Keratinocyte (primary cell): ENCODE results near the gene MOSMO. TPM values are rescaled to one million over a fixed set of nuclear protein-coding genes. Genes with fewer than 3 reads are reported as not detected.

Experiments
- DNase-seq: peaks from one replicate; pipeline ENCODE4 v3.0.0-alpha.2; 2011; ENCODE audit warnings: low read depth, missing footprints, low spot score
- FAIRE-seq: peaks from 2 replicates; lab custom pipeline; 2011; peaks lifted over from hg19 to GRCh38; lab: Jason Lieb, UNC
- H2AFZ ChIP-seq: 2 replicates; pipeline ENCODE4 v1.6.0; 2012; ENCODE audit warnings: low read length, control low read depth, inconsistent platforms; ENCODE audit not compliant: control insufficient read depth
- H3K27ac ChIP-seq: 2 replicates; pipeline ENCODE4 v1.5.1; 2011; ENCODE audit warnings: low read length; ENCODE audit not compliant: control insufficient read depth, insufficient read depth
- H3K27me3 ChIP-seq: 3 replicates; pipeline ENCODE4 v1.6.0; 2011; ENCODE audit warnings: low read length; ENCODE audit not compliant: control insufficient read depth, insufficient read depth; ENCODE audit errors: extremely low read depth
- H3K36me3 ChIP-seq, 2 experiments: 2 replicates in 1 of 2; 3 replicates in 1 of 2; pipeline ENCODE4 v1.5.1; 2011; ENCODE audit warnings: low read length in 2 of 2, mild to moderate bottlenecking in 1 of 2; ENCODE audit not compliant: control insufficient read depth in 2 of 2, insufficient read depth in 2 of 2; ENCODE audit errors: extremely low read depth in 1 of 2
- H3K4me1 ChIP-seq: 3 replicates; pipeline ENCODE4 v1.5.1; 2011; ENCODE audit warnings: low read length; ENCODE audit not compliant: control insufficient read depth, insufficient read depth; ENCODE audit errors: extremely low read depth
- H3K4me2 ChIP-seq: 3 replicates; pipeline ENCODE4 v1.6.0; 2011; ENCODE audit warnings: low read depth, low read length; ENCODE audit not compliant: control insufficient read depth, insufficient read depth; ENCODE audit errors: extremely low read depth
- H3K4me3 ChIP-seq, 3 experiments: fragments of 200-600 bp in 1 of 3; sonication (generic) in 1 of 3; 2 replicates in 2 of 3; 3 replicates in 1 of 3; pipeline ENCODE4 v1.5.1; 2011 to 2016; ENCODE audit warnings: low read length in 3 of 3, mild to moderate bottlenecking in 3 of 3, control low read depth in 2 of 3, inconsistent platforms in 1 of 3, low read depth in 1 of 3, mixed read lengths in 1 of 3, mixed run types in 1 of 3, moderate library complexity in 1 of 3; ENCODE audit not compliant: control insufficient read depth in 2 of 3, insufficient read depth in 2 of 3; ENCODE audit errors: extremely low read depth in 1 of 3
- H3K79me2 ChIP-seq: 2 replicates; pipeline ENCODE4 v1.6.0; 2012; ENCODE audit warnings: low read length; ENCODE audit not compliant: control insufficient read depth, insufficient read depth
- H3K9ac ChIP-seq: 3 replicates; pipeline ENCODE4 v1.6.0; 2011; ENCODE audit warnings: low read length; ENCODE audit not compliant: control insufficient read depth, insufficient read depth; ENCODE audit errors: extremely low read depth
- H3K9me1 ChIP-seq: 3 replicates; pipeline ENCODE4 v1.6.0; 2011; ENCODE audit warnings: low read length; ENCODE audit not compliant: control insufficient read depth, insufficient read depth; ENCODE audit errors: extremely low read depth
- H3K9me3 ChIP-seq: 2 replicates; pipeline ENCODE4 v1.5.1; 2012; ENCODE audit warnings: low read depth, low read length; ENCODE audit not compliant: control insufficient read depth
- H4K20me1 ChIP-seq: 3 replicates; pipeline ENCODE4 v1.6.0; 2011; ENCODE audit warnings: low read length; ENCODE audit not compliant: control insufficient read depth, insufficient read depth; ENCODE audit errors: extremely low read depth
- CTCF ChIP-seq, 3 experiments: IDR thresholded peaks in 1 of 3; conservative IDR thresholded peaks in 1 of 3; optimal IDR thresholded peaks in 1 of 3; 2 replicates in 2 of 3; 3 replicates in 1 of 3; pipeline versions ENCODE3 to v1.5.1; 2011; ENCODE audit warnings: low read length in 3 of 3, mild to moderate bottlenecking in 3 of 3, moderate library complexity in 2 of 3, control low read depth in 1 of 3, inconsistent platforms in 1 of 3; ENCODE audit not compliant: insufficient read depth in 2 of 3; ENCODE audit errors: extremely low read depth in 1 of 3
- EZH2 ChIP-seq: IDR thresholded peaks from one replicate; pipeline ENCODE4 v1.6.1; 2012; ENCODE audit warnings: inconsistent platforms, mild to moderate bottlenecking, low read length, moderate library complexity
- dilution Hi-C: fragments of 300-500 bp; cut with MboI; formaldehyde crosslinking; loops from one replicate; pipeline ENCODE4 v1.7.0; 2020; ENCODE audit warnings: low sequenced_read_pairs; ENCODE audit not compliant: extremely low pct_ligation_motif_present
- polyA plus RNA-seq, 5 experiments: library from polyadenylated mRNA; depleted of rRNA in 3 of 5; stranded (reverse) in 3 of 5; stranded (forward) in 1 of 5; unstranded in 1 of 5; fragments of >200 nt; gene quantifications; 1 replicate in 1 of 5; 2 replicates in 3 of 5; 3 replicates in 1 of 5; pipeline versions ENCODE4 v1.2.1 to v1.2.3, GENCODE V29; 2011 to 2012; ENCODE audit warnings: missing spikeins in 2 of 5, low read depth in 1 of 5, low replicate concordance in 1 of 5

Gene MOSMO
- polyA plus RNA-seq, 1 donor (not counting 4 experiments of a cell fraction or from before 2014, with no cell fraction given) = 26.2 TPM

GRCh38 chr16:22027633-22028032 lies 19.7 kb downstream of the MOSMO start:
- Histone ChIP-seq H3K9ac (no peak overlapping the region), H4K20me1 (no peaks in the 10 kb centered on the region), H2AFZ (no peak overlapping the region), H3K9me3 (no peaks in the 10 kb centered on the region), H3K4me2 (peak overlapping the region; percentile 82), H3K79me2 (peaks cover 80% of the 10 kb centered on the region), H3K4me3 (peak overlapping the region in 1 of 3 experiments; percentile 56), H3K27me3 (no peaks in the 10 kb centered on the region), H3K9me1 (no peaks in the 10 kb centered on the region), H3K27ac (peak overlapping the region; percentile 81), H3K36me3 (peaks cover 1 to 27% of the 10 kb centered on the region in 2 experiments), H3K4me1 (peaks cover 45% of the 10 kb centered on the region)
- dilution Hi-C loops = no loop called here
- DNase-seq (no peak), FAIRE-seq (no peak)
- TF ChIP-seq EZH2 = no peak
- TF ChIP-seq CTCF (optimal IDR thresholded peaks at IDR 0.05 in 1 of 3, IDR thresholded peaks at IDR 0.05 in 1 of 3, conservative IDR thresholded peaks at IDR 0.05 in 1 of 3; ENCODE audit: extremely low read depth in 1 of 3, insufficient read depth in 2 of 3, low read length in 3 of 3) = no peak

GRCh38 chr16:22029632-22030031 lies 21.7 kb downstream of the MOSMO start:
- H4K20me1 ChIP-seq = no peaks in the 10 kb centered on the region

More at GRCh38 chr16:22029632-22030031, 21.7 kb downstream of the MOSMO start:
- TF ChIP-seq CTCF (optimal IDR thresholded peaks at IDR 0.05 in 1 of 3, IDR thresholded peaks at IDR 0.05 in 1 of 3, conservative IDR thresholded peaks at IDR 0.05 in 1 of 3; ENCODE audit: extremely low read depth in 1 of 3, insufficient read depth in 2 of 3, low read length in 3 of 3) (no peak), EZH2 (no peak)
- Histone ChIP-seq H2AFZ (no peak overlapping the region), H3K9me1 (no peaks in the 10 kb centered on the region), H3K36me3 (peaks cover 1 to 21% of the 10 kb centered on the region in 2 experiments), H3K27me3 (no peaks in the 10 kb centered on the region), H3K9me3 (no peaks in the 10 kb centered on the region), H3K79me2 (peaks cover 79% of the 10 kb centered on the region), H3K4me1 (peaks cover 40% of the 10 kb centered on the region), H3K9ac (no peak overlapping the region), H3K4me3 (no peak overlapping the region), H3K27ac (no peak overlapping the region), H3K4me2 (no peak overlapping the region)
- FAIRE-seq = no peak
- no peak for DNase-seq
- dilution Hi-C loops = no loop called here
